HG03066 (cell line): ENCODE results near the gene IL10.

Source experiments
- ATAC-seq: cut with Tn5 transposase; IDR thresholded peaks from one replicate; pipeline ENCODE4 v1.9.1; 2021; ENCODE audit warnings: low read depth; ENCODE audit not compliant: unreplicated experiment

The IL10 gene

GRCh38 chr1:206772243-206772937, at the start of gene IL10:
Gene IL10, minus strand, starts transcription at chr1:206772494. Its CDS starts 59 bp downstream, at chr1:206772435.
- ATAC-seq: no peak

GRCh38 chr1:206821493-206821892, 49.2 kb upstream of the IL10 start:
- ATAC-seq: no peak

GRCh38 chr1:206816390-206817287, 44.3 kb upstream of the IL10 start:
- peak; percentile 65 for ATAC-seq

GRCh38 chr1:206814716-206815341, 42.5 kb upstream of the IL10 start:
- ATAC-seq: no peak

GRCh38 chr1:206812471-206812870, 40.2 kb upstream of the IL10 start:
- ATAC-seq: no peak

- no peak for ATAC-seq
Observed at GRCh38 chr1:206809504-206810084, 37.3 kb upstream of the IL10 start.

- no peak for ATAC-seq
Observed at GRCh38 chr1:206808615-206809014, 36.3 kb upstream of the IL10 start.

- no peak for ATAC-seq
Observed at GRCh38 chr1:206805357-206805756, 33.1 kb upstream of the IL10 start.

- no peak for ATAC-seq
Observed at GRCh38 chr1:206804156-206804737, 32.0 kb upstream of the IL10 start.

- peak; percentile 99 for ATAC-seq
Observed at GRCh38 chr1:206803221-206803730, 31.0 kb upstream of the IL10 start.

- ATAC-seq: no peak
Observed at GRCh38 chr1:206802401-206802800, 30.1 kb upstream of the IL10 start.

- ATAC-seq: no peak
Observed at GRCh38 chr1:206801467-206801866, 29.2 kb upstream of the IL10 start.

- no peak for ATAC-seq
Observed at GRCh38 chr1:206800891-206801290, 28.6 kb upstream of the IL10 start.

GRCh38 chr1:206800411-206800810, 28.1 kb upstream of the IL10 start:
- no peak for ATAC-seq

GRCh38 chr1:206799311-206799710, 27.0 kb upstream of the IL10 start:
- no peak for ATAC-seq

GRCh38 chr1:206798384-206798996, 26.2 kb upstream of the IL10 start:
- no peak for ATAC-seq

GRCh38 chr1:206797534-206798383, 25.5 kb upstream of the IL10 start:
- no peak for ATAC-seq

- ATAC-seq: no peak
Observed at GRCh38 chr1:206796981-206797402, 24.7 kb upstream of the IL10 start.

GRCh38 chr1:206796116-206796515, 23.8 kb upstream of the IL10 start:
- ATAC-seq: no peak
